Ramos (cell line): Measurements from ENCODE around the gene TMEM239.
"Not testable (repeated sequence)": the region's sequence is repeated elsewhere in the genome, so short reads cannot be mapped to it uniquely, and the experiment has no call there.

Experiments used
- in situ Hi-C: fragments of 300-500 bp; cut with MboI; formaldehyde crosslinking; loops from one replicate; pipeline ENCODE4 v1.14.3; 2022; ENCODE audit warnings: low sequenced_read_pairs; ENCODE audit not compliant: unreplicated experiment

Gene TMEM239

GRCh38 chr20:2817891-2818595 lies 1.9 kb downstream of the TMEM239 start:
- in situ Hi-C loops, result no loop called here

- in situ Hi-C loops, result no loop called here
Measured at GRCh38 chr20:2820084-2820895, 4.1 kb downstream of the TMEM239 start.

- in situ Hi-C loops, result no loop called here
Measured at GRCh38 chr20:2820896-2821869, 5.0 kb downstream of the TMEM239 start.

- in situ Hi-C loops, result no loop called here
Measured at GRCh38 chr20:2822073-2822472, 5.9 kb downstream of the TMEM239 start.

- in situ Hi-C loops, result no loop called here
Measured at GRCh38 chr20:2825761-2826160, 9.6 kb downstream of the TMEM239 start.

GRCh38 chr20:2826655-2827054 lies 10.5 kb downstream of the TMEM239 start:
- in situ Hi-C loops, result no loop called here

- in situ Hi-C loops, result no loop called here
Measured at GRCh38 chr20:2829376-2829775, 13.2 kb downstream of the TMEM239 start.

- in situ Hi-C loops, result not testable (repeated sequence)
Measured at GRCh38 chr20:2831206-2831605, 15.0 kb downstream of the TMEM239 start.

GRCh38 chr20:2833761-2834160 lies 17.6 kb downstream of the TMEM239 start:
- in situ Hi-C loops, result no loop called here

GRCh38 chr20:2834401-2835110 lies 18.4 kb downstream of the TMEM239 start:
- in situ Hi-C loops, result no loop called here

GRCh38 chr20:2835331-2835796 lies 19.2 kb downstream of the TMEM239 start:
- in situ Hi-C loops, result no loop called here

GRCh38 chr20:2836035-2836434 lies 19.9 kb downstream of the TMEM239 start:
- in situ Hi-C loops, result no loop called here

- in situ Hi-C loops, result no loop called here
Measured at GRCh38 chr20:2837221-2837960, 21.2 kb downstream of the TMEM239 start.

GRCh38 chr20:2838170-2838797 lies 22.1 kb downstream of the TMEM239 start:
- in situ Hi-C loops, result no loop called here

GRCh38 chr20:2838847-2839671 lies 22.9 kb downstream of the TMEM239 start:
- in situ Hi-C loops, result no loop called here

- in situ Hi-C loops, result no loop called here
Measured at GRCh38 chr20:2839732-2840137, 23.6 kb downstream of the TMEM239 start.

GRCh38 chr20:2840138-2840966 lies 24.2 kb downstream of the TMEM239 start, which contains the start of the genes PCED1A and VPS16:
Gene PCED1A, minus strand, starts transcription at chr20:2840655. Its CDS starts 743 bp downstream, at chr20:2839912.
Gene VPS16, plus strand, starts transcription at chr20:2840745. Its CDS starts 30 bp downstream, at chr20:2840775.
- in situ Hi-C loops, result no loop called here
